ENCODE data around the gene FYB1.

Gene FYB1

GRCh38 chr5:39257554-39257953 is 38.2 kb upstream of the FYB1 start:
- no peak overlapping the region for H3K4me3 ChIP-seq (ENCODE audit: low read depth, low read length)
- DNase-seq (ENCODE audit: low read depth), result no peak
- no peak for TF ChIP-seq CTCF (IDR thresholded peaks at IDR 0.05; ENCODE audit: low read depth, low read length, missing control alignments)
- in situ Hi-C loops (cut with HindIII; ENCODE audit: low sequenced_read_pairs), result no loop called here

- DNase-seq (ENCODE audit: low read depth), result peak; percentile 5
- in situ Hi-C loops (cut with HindIII; ENCODE audit: low sequenced_read_pairs), result no loop called here
- no peak overlapping the region for H3K4me3 ChIP-seq (ENCODE audit: low read depth, low read length)
- TF ChIP-seq CTCF (IDR thresholded peaks at IDR 0.05; ENCODE audit: low read depth, low read length, missing control alignments), result no peak
Observed at GRCh38 chr5:39256477-39257235, 37.3 kb upstream of the FYB1 start.

GRCh38 chr5:39255406-39255805 is 36.0 kb upstream of the FYB1 start:
- DNase-seq (ENCODE audit: low read depth), result no peak
- in situ Hi-C loops (cut with HindIII; ENCODE audit: low sequenced_read_pairs), result no loop called here
- TF ChIP-seq CTCF (IDR thresholded peaks at IDR 0.05; ENCODE audit: low read depth, low read length, missing control alignments), result no peak
- H3K4me3 ChIP-seq (ENCODE audit: low read depth, low read length), result no peak overlapping the region

- in situ Hi-C loops (cut with HindIII; ENCODE audit: low sequenced_read_pairs), result no loop called here
- DNase-seq (ENCODE audit: low read depth), result no peak
- no peak for TF ChIP-seq CTCF (IDR thresholded peaks at IDR 0.05; ENCODE audit: low read depth, low read length, missing control alignments)
- H3K4me3 ChIP-seq (ENCODE audit: low read depth, low read length), result no peak overlapping the region
Observed at GRCh38 chr5:39254671-39255070, 35.3 kb upstream of the FYB1 start.

- no peak for DNase-seq (ENCODE audit: low read depth)
- H3K4me3 ChIP-seq (ENCODE audit: low read depth, low read length), result no peak overlapping the region
- no peak for TF ChIP-seq CTCF (IDR thresholded peaks at IDR 0.05; ENCODE audit: low read depth, low read length, missing control alignments)
- in situ Hi-C loops (cut with HindIII; ENCODE audit: low sequenced_read_pairs), result no loop called here
Observed at GRCh38 chr5:39253196-39253595, 33.8 kb upstream of the FYB1 start.

GRCh38 chr5:39249564-39250274 is 30.4 kb upstream of the FYB1 start:
- no peak for TF ChIP-seq CTCF (IDR thresholded peaks at IDR 0.05; ENCODE audit: low read depth, low read length, missing control alignments)
- in situ Hi-C loops (cut with HindIII; ENCODE audit: low sequenced_read_pairs), result no loop called here
- H3K4me3 ChIP-seq (ENCODE audit: low read depth, low read length), result no peak overlapping the region
- DNase-seq (ENCODE audit: low read depth), result no peak
